Endodermal cell (in vitro differentiated cells): ENCODE data around the gene TTLL11. TPM values are rescaled to one million over a fixed set of nuclear protein-coding genes. Genes with fewer than 3 reads are reported as not detected.
A peak's percentile ranks its signal among the peaks of the same experiment; 100 is the strongest.

Source experiments
- DNase-seq: peaks from one replicate; pipeline ENCODE4 v3.0.0-alpha.2; 2017
- H3K27ac ChIP-seq: 2 replicates; pipeline ENCODE4 v1.5.1; 2013; ENCODE audit warnings: mild to moderate bottlenecking, low read depth, low read length, moderate library complexity
- H3K27me3 ChIP-seq: 2 replicates; pipeline ENCODE4 v1.6.1; 2013; ENCODE audit warnings: mild to moderate bottlenecking, low read length, moderate library complexity; ENCODE audit not compliant: insufficient read depth, control insufficient read depth, poor library complexity, severe bottlenecking
- H3K36me3 ChIP-seq: 2 replicates; pipeline ENCODE4 v1.7.0; 2013; ENCODE audit warnings: mild to moderate bottlenecking, low read length, moderate library complexity; ENCODE audit not compliant: control insufficient read depth, insufficient read depth
- H3K4me1 ChIP-seq: one replicate; pipeline ENCODE4 v1.7.0; 2013; ENCODE audit warnings: low read length; ENCODE audit not compliant: control insufficient read depth, insufficient read depth
- H3K4me3 ChIP-seq: 2 replicates; pipeline ENCODE4 v1.5.1; 2013; ENCODE audit warnings: mild to moderate bottlenecking, low read length, moderate library complexity
- H3K9ac ChIP-seq: 2 replicates; pipeline ENCODE4 v1.6.1; 2013; ENCODE audit warnings: mild to moderate bottlenecking, low read length, moderate library complexity; ENCODE audit not compliant: poor library complexity, severe bottlenecking; ENCODE audit errors: extremely low read depth
- H3K9me3 ChIP-seq: 2 replicates; pipeline ENCODE4 v1.6.1; 2013; ENCODE audit warnings: mild to moderate bottlenecking, low read length, moderate library complexity; ENCODE audit not compliant: control insufficient read depth
- H3K27ac Mint-ChIP-seq: 2 replicates; pipeline ENCODE4 v1.8.0; 2020; ENCODE audit warnings: mixed read lengths
- H3K27me3 Mint-ChIP-seq: 2 replicates; pipeline ENCODE4 v1.8.0; 2021; ENCODE audit warnings: mild to moderate bottlenecking, mixed read lengths; ENCODE audit not compliant: insufficient read depth
- H3K36me3 Mint-ChIP-seq: 2 replicates; pipeline ENCODE4 v1.8.0; 2020; ENCODE audit warnings: low read depth, mixed read lengths
- H3K4me1 Mint-ChIP-seq: 2 replicates; pipeline ENCODE4 v1.8.0; 2020; ENCODE audit warnings: mixed read lengths
- H3K4me3 Mint-ChIP-seq: 2 replicates; pipeline ENCODE4 v1.8.0; 2020; ENCODE audit warnings: mild to moderate bottlenecking, moderate library complexity, mixed read lengths
- H3K9me3 Mint-ChIP-seq: 2 replicates; pipeline ENCODE4 v1.8.0; 2020; ENCODE audit warnings: mild to moderate bottlenecking, mixed read lengths
- WGBS, 2 experiments: methylation state at CpG; one replicate each; pipeline versions ENCODE4 v1.1.5 to v1.1.7; 2013; ENCODE audit warnings: missing lambda C conversion rate in 2 of 2, mixed read lengths in 1 of 2; ENCODE audit not compliant: insufficient coverage in 1 of 2, insufficient read length in 1 of 2; 5-methylcytosine and 5-hydroxymethylcytosine counted together
- total RNA-seq, 2 donors: library from RNA; stranded (reverse); fragmentation: NEBNext Ultra II Directional in 1 of 2; extraction: Animal tissue kit (Norgen Biotek cat#: 25700) in 1 of 2; gene quantifications; 2 replicates in 1 of 2; 3 replicates in 1 of 2; pipeline ENCODE4 v1.2.1, GENCODE V29; 2021
- TF ChIP-seq, protein P1 (sequence below): fragments of 200-600 bp; sonication (generic); conservative IDR thresholded peaks from 2 replicates; pipeline ENCODE4 v1.5.0; 2021; ENCODE audit warnings: antibody characterized with exemption, mild to moderate bottlenecking

Gene TTLL11
- total RNA-seq, 2 donors from 2014 or later = 0.68 TPM; not detected in 1

DNA sequence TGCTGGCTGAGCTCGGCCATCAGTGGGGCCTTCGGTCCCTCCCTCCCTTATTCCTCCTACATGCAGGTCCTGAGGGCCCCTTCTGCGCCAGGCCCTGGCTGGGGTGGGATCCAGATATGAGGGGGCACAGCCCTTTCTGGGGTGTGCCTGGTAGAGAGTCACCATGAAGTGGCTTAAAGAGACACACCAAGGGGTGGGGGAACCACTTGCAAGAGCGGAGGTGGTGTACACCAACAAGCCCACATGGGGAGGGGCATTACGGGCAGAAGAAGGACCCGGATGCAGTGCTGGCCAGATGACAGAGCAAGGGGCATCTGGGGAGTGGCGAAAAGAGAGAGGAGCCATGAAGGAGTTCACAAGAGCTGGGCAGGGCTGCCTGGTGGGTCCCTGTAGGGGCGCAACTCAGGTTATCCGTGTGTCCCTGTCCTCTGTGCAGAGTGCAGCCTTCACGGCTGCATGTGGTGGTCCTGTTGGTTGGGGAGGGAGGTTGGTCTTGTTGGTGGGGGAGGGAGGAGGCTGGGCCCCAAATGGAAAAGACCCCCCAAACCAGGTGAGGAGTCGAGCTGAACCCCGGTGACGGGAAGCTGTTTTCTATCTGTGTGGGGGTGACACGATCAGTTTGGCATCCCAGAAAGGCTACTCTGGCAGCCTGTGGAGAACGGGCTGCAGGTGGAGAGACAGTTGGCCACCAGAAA lies 283.6 kb downstream of the TTLL11 start:
- WGBS, 2 experiments = 94 to 95% methylated on average over 6 to 15 of the region's 15 CpGs
- Histone ChIP-seq H3K9ac (no peak overlapping the region), H3K4me1 (no peaks in the 10 kb centered on the region), H3K27me3 (peaks cover 15% of the 10 kb centered on the region), H3K36me3 (no peaks in the 10 kb centered on the region), H3K9me3 (peaks cover 5% of the 10 kb centered on the region), H3K4me3 (no peak overlapping the region), H3K27ac (no peak overlapping the region)
- H3K9me3 Mint-ChIP-seq = peaks cover 6% of the 10 kb centered on the region
- TF ChIP-seq, protein P1, sequence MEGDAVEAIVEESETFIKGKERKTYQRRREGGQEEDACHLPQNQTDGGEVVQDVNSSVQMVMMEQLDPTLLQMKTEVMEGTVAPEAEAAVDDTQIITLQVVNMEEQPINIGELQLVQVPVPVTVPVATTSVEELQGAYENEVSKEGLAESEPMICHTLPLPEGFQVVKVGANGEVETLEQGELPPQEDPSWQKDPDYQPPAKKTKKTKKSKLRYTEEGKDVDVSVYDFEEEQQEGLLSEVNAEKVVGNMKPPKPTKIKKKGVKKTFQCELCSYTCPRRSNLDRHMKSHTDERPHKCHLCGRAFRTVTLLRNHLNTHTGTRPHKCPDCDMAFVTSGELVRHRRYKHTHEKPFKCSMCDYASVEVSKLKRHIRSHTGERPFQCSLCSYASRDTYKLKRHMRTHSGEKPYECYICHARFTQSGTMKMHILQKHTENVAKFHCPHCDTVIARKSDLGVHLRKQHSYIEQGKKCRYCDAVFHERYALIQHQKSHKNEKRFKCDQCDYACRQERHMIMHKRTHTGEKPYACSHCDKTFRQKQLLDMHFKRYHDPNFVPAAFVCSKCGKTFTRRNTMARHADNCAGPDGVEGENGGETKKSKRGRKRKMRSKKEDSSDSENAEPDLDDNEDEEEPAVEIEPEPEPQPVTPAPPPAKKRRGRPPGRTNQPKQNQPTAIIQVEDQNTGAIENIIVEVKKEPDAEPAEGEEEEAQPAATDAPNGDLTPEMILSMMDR = no peak
- no peaks in the 10 kb centered on the region for H3K36me3 Mint-ChIP-seq
- DNase-seq = peak; percentile 34
- peaks cover 5% of the 10 kb centered on the region for H3K4me1 Mint-ChIP-seq
- no peak overlapping the region for H3K27ac Mint-ChIP-seq
- no peak overlapping the region for H3K4me3 Mint-ChIP-seq
- H3K27me3 Mint-ChIP-seq = peaks cover 5% of the 10 kb centered on the region

DNA sequence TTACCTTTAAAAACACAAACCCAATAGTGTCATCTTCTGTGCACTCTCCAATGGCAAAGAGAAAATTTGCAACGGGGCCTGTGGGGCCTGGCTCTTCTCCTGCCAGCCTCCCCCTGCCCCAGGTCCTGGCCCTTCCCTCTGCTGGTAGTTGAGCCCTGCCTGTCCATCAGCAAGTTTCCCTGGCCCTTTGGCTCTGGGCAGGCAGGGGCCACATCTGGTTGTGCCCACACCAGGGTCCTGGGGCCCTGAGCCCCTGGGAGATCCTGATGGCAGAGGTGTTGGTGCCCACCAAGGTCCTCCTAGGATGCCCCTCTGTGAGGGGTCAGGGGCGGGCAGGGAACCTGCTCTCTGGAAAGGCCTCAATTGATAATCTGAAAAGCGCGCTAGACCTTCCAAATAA lies 284.3 kb downstream of the TTLL11 start:
- no peak overlapping the region for H3K4me3 Mint-ChIP-seq
- H3K27me3 Mint-ChIP-seq = peaks cover 2% of the 10 kb centered on the region
- Histone ChIP-seq H3K9ac (no peak overlapping the region), H3K27ac (no peak overlapping the region), H3K4me3 (no peak overlapping the region), H3K9me3 (peaks cover 5% of the 10 kb centered on the region), H3K4me1 (no peaks in the 10 kb centered on the region), H3K36me3 (no peaks in the 10 kb centered on the region), H3K27me3 (peaks cover 8% of the 10 kb centered on the region)
- DNase-seq = peak; percentile 40
- no peak overlapping the region for H3K27ac Mint-ChIP-seq
- WGBS, 2 experiments = 82 to 85% methylated on average over 2 to 4 of the region's 4 CpGs
- H3K4me1 Mint-ChIP-seq = peaks cover 5% of the 10 kb centered on the region
- peaks cover 13% of the 10 kb centered on the region for H3K9me3 Mint-ChIP-seq
- no peaks in the 10 kb centered on the region for H3K36me3 Mint-ChIP-seq
- TF ChIP-seq, protein P1 = no peak

DNA sequence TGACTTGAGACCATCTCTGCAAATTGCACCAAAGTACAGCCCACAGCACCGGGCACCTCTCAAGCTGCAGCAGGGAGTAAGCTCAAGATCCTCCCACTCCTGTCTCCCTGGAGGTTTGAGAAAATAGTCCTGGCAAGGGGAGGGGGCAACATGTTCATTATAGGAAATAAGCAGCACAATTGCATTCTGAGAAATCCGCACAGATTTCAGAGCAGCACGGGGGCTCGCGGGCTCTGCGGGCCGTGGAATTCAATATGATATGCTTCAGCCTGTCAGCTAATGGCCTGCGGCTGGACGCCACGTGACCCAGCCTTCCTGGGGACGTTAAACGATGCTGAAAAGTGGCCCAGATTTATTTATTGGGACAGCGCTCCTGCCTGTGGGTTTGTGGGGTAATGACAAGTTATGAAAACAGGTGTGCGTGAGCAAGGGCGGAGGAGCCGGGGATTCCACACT lies 285.3 kb downstream of the TTLL11 start:
- Histone ChIP-seq H3K9ac (no peak overlapping the region), H3K27me3 (peaks cover under 1% of the 10 kb centered on the region), H3K27ac (no peak overlapping the region), H3K4me1 (no peaks in the 10 kb centered on the region), H3K36me3 (no peaks in the 10 kb centered on the region), H3K4me3 (no peak overlapping the region), H3K9me3 (peaks cover 5% of the 10 kb centered on the region)
- H3K36me3 Mint-ChIP-seq = no peaks in the 10 kb centered on the region
- DNase-seq = peak; percentile 34
- peaks cover 13% of the 10 kb centered on the region for H3K9me3 Mint-ChIP-seq
- TF ChIP-seq, protein P1 = no peak
- peaks cover 2% of the 10 kb centered on the region for H3K27me3 Mint-ChIP-seq
- no peak overlapping the region for H3K4me3 Mint-ChIP-seq
- peaks cover 3% of the 10 kb centered on the region for H3K4me1 Mint-ChIP-seq
- no peak overlapping the region for H3K27ac Mint-ChIP-seq
- WGBS, 2 experiments = 82 to 94% methylated on average over 12 to 16 of the region's 16 CpGs
